Measurements from ENCODE around the gene LSP1. TPM values are rescaled to one million over a fixed set of nuclear protein-coding genes. Genes with fewer than 3 reads are reported as not detected.

The LSP1 gene
- total and polyA plus RNA-seq, 2 of the 4 experiments (the other 2 are of a cell fraction) = not detected

DNA sequence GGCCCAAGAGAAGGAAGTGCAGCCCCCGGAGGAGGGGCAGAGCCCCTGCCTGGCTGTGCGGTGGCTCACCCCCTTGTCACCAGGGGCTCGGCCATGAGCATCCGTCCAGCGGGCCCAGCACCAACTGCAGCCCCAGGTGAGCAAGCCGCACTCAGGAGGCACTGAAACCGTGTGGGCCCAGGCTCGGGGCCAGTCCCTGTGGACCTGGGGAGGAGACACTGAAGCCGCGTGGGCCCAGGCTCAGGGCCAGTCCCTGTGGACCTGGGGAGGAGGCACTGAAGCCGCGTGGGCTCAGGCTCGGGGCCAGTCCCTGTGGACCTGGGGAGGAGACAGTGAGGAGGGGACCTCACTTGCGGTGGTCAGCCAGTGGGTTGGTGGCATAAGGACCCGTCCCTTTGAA lies 13.9 kb downstream of the LSP1 start (continued):
- TF ChIP-seq MXI1 (IDR thresholded peaks at IDR 0.05; ENCODE audit: borderline replicate concordance, low read depth, low read length) = no peak
- no peak for TF ChIP-seq MAFK (IDR thresholded peaks at IDR 0.05; ENCODE audit: low read depth, low read length)

DNA sequence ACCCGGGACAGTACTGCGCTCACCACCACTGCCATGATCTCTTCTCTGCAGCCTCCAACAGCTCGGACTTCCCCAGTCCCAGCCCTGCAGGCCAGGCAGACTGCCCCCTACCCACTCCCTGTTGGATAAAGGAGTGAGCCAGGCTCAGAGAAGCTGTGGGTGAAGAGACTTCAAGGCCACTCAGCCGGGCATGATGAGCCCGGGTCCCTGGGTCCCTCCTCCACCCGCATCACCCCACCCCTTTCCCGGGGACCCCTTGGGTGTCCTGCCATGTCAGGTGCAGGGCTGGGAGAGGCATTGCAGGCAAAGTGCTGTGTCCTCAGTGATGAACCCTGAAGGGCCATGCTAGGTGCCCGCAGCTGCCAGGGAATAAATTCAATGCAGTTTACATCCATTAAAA lies 14.5 kb downstream of the LSP1 start:
- Histone ChIP-seq H3K56ac (ENCODE audit: extremely low read depth, insufficient read depth, low read length) (no peak overlapping the region), H3K27me3 (ENCODE audit: control insufficient read depth, insufficient read depth, low read length) (peaks cover 24% of the 10 kb centered on the region; the same call in 1 of the 2 replicates), H3K4me2 (ENCODE audit: low read depth, low read length) (no peak overlapping the region), H4K91ac (ENCODE audit: insufficient read depth, low read depth, low read length) (no peak overlapping the region), H3K14ac (replicated peaks; ENCODE audit: low read depth, low read length) (no peak overlapping the region), H3K79me1 (ENCODE audit: low read depth in 1 of 2, low read length in 2 of 2) (no peaks in the 10 kb centered on the region), H3K36me3 (ENCODE audit: control insufficient read depth, insufficient read depth, low read length) (no peaks in the 10 kb centered on the region), H3K4me1 (ENCODE audit: control insufficient read depth, insufficient read depth, low read length) (peaks cover 14% of the 10 kb centered on the region), H4K8ac (ENCODE audit: low read depth in 2 of 2, low read length in 2 of 2) (no peak overlapping the region), H3K9me1 (ENCODE audit: insufficient read depth, low read length) (peaks cover 4% of the 10 kb centered on the region), H2AK9ac (replicated peaks; ENCODE audit: low read depth, low read length, poor library complexity) (no peak overlapping the region), H4K5ac (ENCODE audit: low read depth, low read length) (no peak overlapping the region), H2BK5ac (ENCODE audit: low read depth, low read length, poor library complexity, severe bottlenecking) (no peak overlapping the region), H2BK120ac (ENCODE audit: low read depth, low read length) (no peak overlapping the region), H3K4ac (ENCODE audit: low read depth, low read length) (no peak overlapping the region), H3K18ac (ENCODE audit: low read depth, low read length) (no peak overlapping the region), H3K23ac (ENCODE audit: low read depth, low read length) (no peak overlapping the region), H3K4me3 (ENCODE audit: insufficient read depth, low read depth, low read length) (no peak overlapping the region), H4K20me1 (ENCODE audit: insufficient read depth, low read length) (no peaks in the 10 kb centered on the region), H2AFZ (replicated peaks; ENCODE audit: low read length, poor library complexity) (no peak overlapping the region), H3K27ac (ENCODE audit: insufficient read depth, low read length) (no peak overlapping the region), H2AK5ac (ENCODE audit: low read depth, low read length) (no peak overlapping the region), H2BK20ac (ENCODE audit: low read depth, low read length) (no peak overlapping the region), H2BK15ac (ENCODE audit: low read depth, low read length) (no peak overlapping the region), H3K9me3 (ENCODE audit: control insufficient read depth, insufficient read depth, low read length) (no peaks in the 10 kb centered on the region), H3K9ac (ENCODE audit: low read depth, low read length) (no peak overlapping the region)
- no TSS peak for BruUV-seq (replicated peaks)
- CTCF ChIA-PET = no interaction called here
- TF ChIP-seq MAFK (IDR thresholded peaks at IDR 0.05; ENCODE audit: low read depth, low read length) (no peak), RAD21 (IDR thresholded peaks at IDR 0.05; ENCODE audit: low read length) (no peak), NFE2L2 (IDR thresholded peaks at IDR 0.05; ENCODE audit: low read depth, low read length) (no peak), RFX5 (IDR thresholded peaks at IDR 0.05; ENCODE audit: low read depth, low read length) (no peak), FOS (IDR thresholded peaks at IDR 0.05; ENCODE audit: low read depth, low read length) (no peak), RCOR1 (IDR thresholded peaks at IDR 0.05; ENCODE audit: insufficient replicate concordance, low read length) (no peak)
- TF ChIP-seq, protein P1, sequence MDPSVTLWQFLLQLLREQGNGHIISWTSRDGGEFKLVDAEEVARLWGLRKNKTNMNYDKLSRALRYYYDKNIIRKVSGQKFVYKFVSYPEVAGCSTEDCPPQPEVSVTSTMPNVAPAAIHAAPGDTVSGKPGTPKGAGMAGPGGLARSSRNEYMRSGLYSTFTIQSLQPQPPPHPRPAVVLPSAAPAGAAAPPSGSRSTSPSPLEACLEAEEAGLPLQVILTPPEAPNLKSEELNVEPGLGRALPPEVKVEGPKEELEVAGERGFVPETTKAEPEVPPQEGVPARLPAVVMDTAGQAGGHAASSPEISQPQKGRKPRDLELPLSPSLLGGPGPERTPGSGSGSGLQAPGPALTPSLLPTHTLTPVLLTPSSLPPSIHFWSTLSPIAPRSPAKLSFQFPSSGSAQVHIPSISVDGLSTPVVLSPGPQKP (IDR thresholded peaks at IDR 0.05; ENCODE audit: borderline replicate concordance, low read depth, low read length) = no peak
- WGBS, 2 experiments (ENCODE audit: extremely low coverage in 2 of 2, insufficient read length in 1 of 2) = no CpG with 5 or more reads among the region's 8 CpGs
- intact Hi-C loops (cut with micrococcal nuclease) = no loop called here
- ATAC-seq (ENCODE audit: low read depth) (no peak), DNase-seq (no peak)
- POLR2A ChIA-PET (ENCODE audit: unreplicated experiment) = no interaction called here
- dilution Hi-C loops (cut with HindIII; ENCODE audit: low sequenced_read_pairs, unreplicated experiment) = no loop called here
- in situ Hi-C loops (cut with MboI; ENCODE audit: low sequenced_read_pairs) = no loop called here
